Astrocyte (in vitro differentiated cells and primary cell): Measurements from ENCODE around the gene TAAR1. TPM values are rescaled to one million over a fixed set of nuclear protein-coding genes. Genes with fewer than 3 reads are reported as not detected.

ENCODE experiments used
- DNase-seq: peaks from one replicate; pipeline ENCODE4 v3.0.0-alpha.2; 2010; ENCODE audit warnings: low read depth
- FAIRE-seq: peaks from 2 replicates; lab custom pipeline; 2011; peaks lifted over from hg19 to GRCh38; lab: Jason Lieb, UNC
- H2AFZ ChIP-seq: 2 replicates; pipeline ENCODE4 v1.6.0; 2012; ENCODE audit warnings: low read depth, low read length, inconsistent platforms
- H3K27ac ChIP-seq: 2 replicates; pipeline ENCODE4 v1.5.1; 2011; ENCODE audit warnings: low read depth, low read length, inconsistent platforms
- H3K27me3 ChIP-seq: 2 replicates; pipeline ENCODE4 v1.6.0; 2011; ENCODE audit warnings: low read length, inconsistent platforms; ENCODE audit not compliant: insufficient read depth
- H3K36me3 ChIP-seq: 2 replicates; pipeline ENCODE4 v1.5.1; 2011; ENCODE audit warnings: low read length, inconsistent platforms; ENCODE audit not compliant: insufficient read depth
- H3K4me1 ChIP-seq: 2 replicates; pipeline ENCODE4 v1.5.1; 2011; ENCODE audit warnings: low read length, inconsistent platforms; ENCODE audit not compliant: insufficient read depth
- H3K4me2 ChIP-seq: 2 replicates; pipeline ENCODE4 v1.6.0; 2012; ENCODE audit warnings: low read length, inconsistent platforms
- H3K4me3 ChIP-seq: 2 replicates; pipeline ENCODE4 v1.5.1; 2011; ENCODE audit warnings: low read depth, mild to moderate bottlenecking, low read length, inconsistent platforms; ENCODE audit not compliant: insufficient read depth
- H3K79me2 ChIP-seq: 2 replicates; pipeline ENCODE4 v1.6.0; 2012; ENCODE audit warnings: mild to moderate bottlenecking, low read length, inconsistent platforms; ENCODE audit not compliant: insufficient read depth
- H3K9ac ChIP-seq: 2 replicates; pipeline ENCODE4 v1.6.0; 2012; ENCODE audit warnings: mild to moderate bottlenecking, low read length, inconsistent platforms
- H3K9me3 ChIP-seq: 2 replicates; pipeline ENCODE4 v1.5.1; 2012; ENCODE audit warnings: low read depth, mild to moderate bottlenecking, low read length, inconsistent platforms; ENCODE audit not compliant: insufficient read depth
- H4K20me1 ChIP-seq: 2 replicates; pipeline ENCODE4 v1.6.0; 2012; ENCODE audit warnings: low read length, inconsistent platforms; ENCODE audit not compliant: insufficient read depth
- H3K27ac Mint-ChIP-seq: one replicate; pipeline ENCODE4 v1.8.0; 2021; ENCODE audit warnings: mild to moderate bottlenecking, mixed read lengths; ENCODE audit not compliant: unreplicated experiment
- H3K27me3 Mint-ChIP-seq: one replicate; pipeline ENCODE4 v1.8.0; 2021; ENCODE audit warnings: low read depth, mixed read lengths; ENCODE audit not compliant: unreplicated experiment
- H3K36me3 Mint-ChIP-seq: one replicate; pipeline ENCODE4 v1.8.0; 2021; ENCODE audit warnings: low read depth, mixed read lengths; ENCODE audit not compliant: unreplicated experiment
- H3K4me1 Mint-ChIP-seq: one replicate; pipeline ENCODE4 v1.8.0; 2021; ENCODE audit warnings: low read depth, mixed read lengths; ENCODE audit not compliant: unreplicated experiment
- H3K4me3 Mint-ChIP-seq: one replicate; pipeline ENCODE4 v1.8.0; 2021; ENCODE audit warnings: mild to moderate bottlenecking, moderate library complexity, mixed read lengths; ENCODE audit not compliant: unreplicated experiment
- H3K9me3 Mint-ChIP-seq: one replicate; pipeline ENCODE4 v1.8.0; 2021; ENCODE audit warnings: mild to moderate bottlenecking, mixed read lengths; ENCODE audit not compliant: unreplicated experiment
- EZH2 ChIP-seq: IDR thresholded peaks from 2 replicates; pipeline ENCODE4 v1.6.1; 2012; ENCODE audit warnings: mild to moderate bottlenecking, low read length, inconsistent platforms; ENCODE audit not compliant: insufficient read depth
- total RNA-seq: library from RNA; stranded (reverse); gene quantifications from 2 replicates; pipeline ENCODE4 v1.2.1, GENCODE V29; 2021
- TF ChIP-seq, protein P1 (sequence below): IDR thresholded peaks from 2 replicates; pipeline ENCODE4 v1.5.1; 2011; ENCODE audit warnings: low read depth, mild to moderate bottlenecking, inconsistent platforms, low read length, moderate library complexity; ENCODE audit not compliant: insufficient read depth

Gene TAAR1
- total RNA-seq, 1 donor from 2014 or later: not detected

- DNase-seq: no peak
- no peak for FAIRE-seq
- H3K27ac Mint-ChIP-seq: no peak overlapping the region
Measured at GRCh38 chr6:132663661-132664060, 4.7 kb upstream of the TAAR1 start.

DNA sequence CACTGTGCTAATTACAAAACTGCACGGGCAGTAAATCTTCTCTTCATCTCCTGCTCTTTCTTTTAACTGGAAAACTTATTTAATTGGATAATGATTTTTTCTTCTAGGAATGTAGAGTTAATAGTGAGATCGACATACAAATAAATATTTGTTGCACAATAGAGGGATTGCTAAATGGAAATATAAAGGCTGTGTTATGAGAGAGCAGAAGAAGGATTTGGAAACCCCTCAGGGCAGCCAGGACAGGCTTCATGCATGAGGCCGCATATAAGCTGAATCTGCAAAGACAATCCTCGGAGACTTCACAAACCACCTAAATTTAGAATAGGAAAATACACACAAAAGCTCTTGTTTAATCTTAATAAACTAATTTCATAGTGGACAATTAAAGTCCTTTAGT is 2.9 kb upstream of the TAAR1 start:
- Histone ChIP-seq H3K27ac (no peak overlapping the region), H3K27me3 (no peaks in the 10 kb centered on the region), H3K4me2 (no peak overlapping the region), H3K79me2 (no peaks in the 10 kb centered on the region), H3K4me1 (no peaks in the 10 kb centered on the region), H3K9ac (no peak overlapping the region), H3K4me3 (no peak overlapping the region), H2AFZ (no peak overlapping the region), H3K9me3 (no peaks in the 10 kb centered on the region), H3K36me3 (no peaks in the 10 kb centered on the region), H4K20me1 (no peaks in the 10 kb centered on the region)
- DNase-seq (no peak), FAIRE-seq (no peak)
- Mint-ChIP-seq H3K4me1 (no peaks in the 10 kb centered on the region), H3K27me3 (no peaks in the 10 kb centered on the region), H3K27ac (no peak overlapping the region), H3K36me3 (no peaks in the 10 kb centered on the region), H3K4me3 (no peak overlapping the region), H3K9me3 (peaks cover 4% of the 10 kb centered on the region)
- TF ChIP-seq, protein P1, sequence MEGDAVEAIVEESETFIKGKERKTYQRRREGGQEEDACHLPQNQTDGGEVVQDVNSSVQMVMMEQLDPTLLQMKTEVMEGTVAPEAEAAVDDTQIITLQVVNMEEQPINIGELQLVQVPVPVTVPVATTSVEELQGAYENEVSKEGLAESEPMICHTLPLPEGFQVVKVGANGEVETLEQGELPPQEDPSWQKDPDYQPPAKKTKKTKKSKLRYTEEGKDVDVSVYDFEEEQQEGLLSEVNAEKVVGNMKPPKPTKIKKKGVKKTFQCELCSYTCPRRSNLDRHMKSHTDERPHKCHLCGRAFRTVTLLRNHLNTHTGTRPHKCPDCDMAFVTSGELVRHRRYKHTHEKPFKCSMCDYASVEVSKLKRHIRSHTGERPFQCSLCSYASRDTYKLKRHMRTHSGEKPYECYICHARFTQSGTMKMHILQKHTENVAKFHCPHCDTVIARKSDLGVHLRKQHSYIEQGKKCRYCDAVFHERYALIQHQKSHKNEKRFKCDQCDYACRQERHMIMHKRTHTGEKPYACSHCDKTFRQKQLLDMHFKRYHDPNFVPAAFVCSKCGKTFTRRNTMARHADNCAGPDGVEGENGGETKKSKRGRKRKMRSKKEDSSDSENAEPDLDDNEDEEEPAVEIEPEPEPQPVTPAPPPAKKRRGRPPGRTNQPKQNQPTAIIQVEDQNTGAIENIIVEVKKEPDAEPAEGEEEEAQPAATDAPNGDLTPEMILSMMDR: no peak
- no peak for TF ChIP-seq EZH2

More at GRCh38 chr6:132663661-132664060, 4.7 kb upstream of the TAAR1 start:
- Mint-ChIP-seq H3K9me3 (peaks cover 4% of the 10 kb centered on the region), H3K27me3 (no peaks in the 10 kb centered on the region), H3K4me3 (no peak overlapping the region), H3K36me3 (no peaks in the 10 kb centered on the region), H3K4me1 (no peaks in the 10 kb centered on the region)
- Histone ChIP-seq H3K9ac (no peak overlapping the region), H4K20me1 (no peaks in the 10 kb centered on the region), H3K4me1 (no peaks in the 10 kb centered on the region), H3K27me3 (peaks cover 2% of the 10 kb centered on the region), H3K4me2 (no peak overlapping the region), H2AFZ (no peak overlapping the region), H3K9me3 (no peaks in the 10 kb centered on the region), H3K79me2 (no peaks in the 10 kb centered on the region), H3K4me3 (no peak overlapping the region), H3K27ac (no peak overlapping the region), H3K36me3 (no peaks in the 10 kb centered on the region)
- no peak for TF ChIP-seq EZH2
- TF ChIP-seq, protein P1: no peak

- Mint-ChIP-seq H3K36me3 (no peaks in the 10 kb centered on the region), H3K4me3 (no peak overlapping the region), H3K27ac (no peak overlapping the region), H3K4me1 (peaks cover 2% of the 10 kb centered on the region), H3K27me3 (no peaks in the 10 kb centered on the region), H3K9me3 (no peaks in the 10 kb centered on the region)
- TF ChIP-seq, protein P1: no peak
- TF ChIP-seq EZH2: no peak
- H3K79me2 ChIP-seq: no peaks in the 10 kb centered on the region
- H3K4me2 ChIP-seq: no peak overlapping the region
- DNase-seq (no peak), FAIRE-seq (no peak)
- H3K4me1 ChIP-seq: no peaks in the 10 kb centered on the region
- H2AFZ ChIP-seq: no peak overlapping the region
- no peak overlapping the region for H3K4me3 ChIP-seq
- no peaks in the 10 kb centered on the region for H4K20me1 ChIP-seq
- no peaks in the 10 kb centered on the region for H3K36me3 ChIP-seq
- no peak overlapping the region for H3K9ac ChIP-seq
- no peaks in the 10 kb centered on the region for H3K9me3 ChIP-seq
- no peak overlapping the region for H3K27ac ChIP-seq
- peaks cover 3% of the 10 kb centered on the region for H3K27me3 ChIP-seq
Measured at GRCh38 chr6:132651062-132651461, 7.9 kb downstream of the TAAR1 start.
